SH-SY5Y (cell line): ENCODE measurements around the gene FOXJ3.

Experiments
- GATA2 ChIP-seq: IDR thresholded peaks from 2 replicates; pipeline ENCODE4 v1.6.1; 2011; ENCODE audit warnings: mild to moderate bottlenecking, low read depth, low read length
- GATA3 ChIP-seq: IDR thresholded peaks from 2 replicates; pipeline ENCODE4 v1.6.1; 2011; ENCODE audit warnings: low read depth, mild to moderate bottlenecking, low read length, moderate library complexity

DNA sequence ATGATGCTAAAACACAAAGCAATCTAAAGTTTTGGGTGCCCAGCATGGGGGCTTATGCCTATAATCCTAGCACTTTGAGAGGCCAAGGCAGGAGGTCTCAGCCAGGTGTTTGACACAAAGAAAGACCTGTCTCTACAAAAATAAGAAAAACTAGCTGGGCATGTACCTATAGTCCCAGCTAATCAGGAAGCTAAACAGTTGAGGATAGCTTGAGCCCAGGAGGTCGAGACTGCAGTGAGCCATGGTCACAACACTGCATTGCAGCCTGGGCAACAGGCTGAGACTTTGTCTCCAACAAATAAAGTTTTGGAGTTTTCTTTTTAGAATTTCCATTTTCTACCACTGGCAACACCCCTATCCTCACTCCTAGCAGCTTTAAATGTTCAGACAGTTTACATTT, 115.4 kb downstream of the FOXJ3 start:
- no peak for TF ChIP-seq GATA3
- TF ChIP-seq GATA2, result no peak
